Measurements from ENCODE around the gene CFAP251.

CFAP251 gene

GRCh38 chr12:121946313-121947025 lies 28.1 kb downstream of the CFAP251 start:
- ATAC-seq, result no peak

GRCh38 chr12:121947981-121948380 lies 29.6 kb downstream of the CFAP251 start:
- ATAC-seq, result no peak

GRCh38 chr12:121949648-121950397 lies 31.4 kb downstream of the CFAP251 start:
- no peak for ATAC-seq

- ATAC-seq, result no peak
Measured at GRCh38 chr12:121953117-121953692, 34.8 kb downstream of the CFAP251 start.

- ATAC-seq, result no peak
Measured at GRCh38 chr12:121953695-121954094, 35.3 kb downstream of the CFAP251 start.

- ATAC-seq, result no peak
Measured at GRCh38 chr12:121955258-121956237, 37.2 kb downstream of the CFAP251 start.

- no peak for ATAC-seq
Measured at GRCh38 chr12:121957861-121958515, 39.6 kb downstream of the CFAP251 start.

GRCh38 chr12:121958541-121959240 lies 40.3 kb downstream of the CFAP251 start:
- no peak for ATAC-seq

- no peak for ATAC-seq
Measured at GRCh38 chr12:121960541-121960940, 42.1 kb downstream of the CFAP251 start.

GRCh38 chr12:121961195-121961879 lies 42.9 kb downstream of the CFAP251 start:
- no peak for ATAC-seq

GRCh38 chr12:121963341-121964018 lies 45.1 kb downstream of the CFAP251 start:
- no peak for ATAC-seq

GRCh38 chr12:121964813-121965643 lies 46.6 kb downstream of the CFAP251 start:
- no peak for ATAC-seq

GRCh38 chr12:121966959-121967358 lies 48.6 kb downstream of the CFAP251 start:
- no peak for ATAC-seq

- no peak for ATAC-seq
Measured at GRCh38 chr12:121968876-121969275, 50.5 kb downstream of the CFAP251 start.

- no peak for ATAC-seq
Measured at GRCh38 chr12:121969726-121970125, 51.3 kb downstream of the CFAP251 start.

- no peak for ATAC-seq
Measured at GRCh38 chr12:121970581-121971300, 52.3 kb downstream of the CFAP251 start.

GRCh38 chr12:121974026-121974985 lies 55.9 kb downstream of the CFAP251 start:
- no peak for ATAC-seq

All from activated CD4-positive, CD25-positive, alpha-beta regulatory T cell treated with anti-CD3 and anti-CD28 coated beads, Interleukin-2, amount 50 U/mL, for 24 hours (primary cell).